HTERT RPE-1 (cell line): ENCODE results near the gene TNS1.
"Not testable (repeated sequence)": the region's sequence is repeated elsewhere in the genome, so short reads cannot be mapped to it uniquely, and the experiment has no call there.

Source experiments
- in situ Hi-C: fragments of 300-500 bp; cut with MboI; formaldehyde crosslinking; loops from 4 replicates; pipeline ENCODE4 v1.14.3; 2020; ENCODE audit warnings: low sequenced_read_pairs

TNS1 gene

GRCh38 chr2:218030409-218031195, 27.8 kb upstream of the TNS1 start:
- in situ Hi-C loops: no loop called here

DNA sequence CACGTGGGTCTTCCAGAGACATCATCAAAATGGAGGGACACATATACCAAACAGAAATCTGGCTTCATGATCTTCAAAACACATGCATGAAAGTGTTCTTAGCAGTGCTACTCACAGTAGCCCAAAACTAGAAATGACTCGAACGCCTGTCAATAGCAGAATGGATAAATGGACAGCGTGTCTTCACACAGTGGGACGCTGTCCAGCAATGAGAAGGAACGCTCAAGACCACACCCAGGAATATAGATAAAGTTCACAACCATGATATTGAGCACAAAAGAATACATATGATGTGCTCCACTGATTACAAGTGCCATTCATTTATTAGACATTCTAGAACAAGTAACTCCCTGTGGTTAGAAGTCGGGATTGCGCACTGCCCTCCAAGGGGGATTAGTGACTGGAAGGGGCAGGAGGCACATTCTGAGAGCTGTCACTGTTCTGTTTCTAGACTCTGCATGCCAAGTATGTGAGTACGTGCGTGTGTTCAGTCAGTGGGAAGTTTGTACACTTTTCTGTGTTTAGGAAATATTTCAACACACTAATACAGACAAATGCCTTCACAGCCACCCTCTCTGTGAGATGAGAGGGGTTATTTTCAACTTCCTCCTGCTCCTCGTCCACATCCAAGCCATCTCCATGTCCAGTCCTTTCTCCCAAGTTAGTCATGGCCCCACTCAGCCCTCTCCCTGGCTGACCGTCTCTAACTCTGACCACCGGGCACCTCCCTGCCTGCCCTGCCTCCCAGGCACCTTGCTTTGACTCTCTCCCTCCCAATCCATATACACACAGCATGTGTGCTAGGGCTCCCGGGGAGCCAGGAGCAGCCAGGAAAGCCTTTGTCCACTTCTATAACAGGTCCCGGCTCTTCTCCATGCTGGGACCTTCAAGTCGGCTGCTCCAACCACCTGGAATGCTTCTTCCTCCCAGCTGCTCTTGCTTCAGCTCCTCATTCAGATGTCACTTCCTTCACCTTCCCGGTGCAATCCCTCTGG, 26.9 kb upstream of the TNS1 start:
- in situ Hi-C loops: no loop called here

DNA sequence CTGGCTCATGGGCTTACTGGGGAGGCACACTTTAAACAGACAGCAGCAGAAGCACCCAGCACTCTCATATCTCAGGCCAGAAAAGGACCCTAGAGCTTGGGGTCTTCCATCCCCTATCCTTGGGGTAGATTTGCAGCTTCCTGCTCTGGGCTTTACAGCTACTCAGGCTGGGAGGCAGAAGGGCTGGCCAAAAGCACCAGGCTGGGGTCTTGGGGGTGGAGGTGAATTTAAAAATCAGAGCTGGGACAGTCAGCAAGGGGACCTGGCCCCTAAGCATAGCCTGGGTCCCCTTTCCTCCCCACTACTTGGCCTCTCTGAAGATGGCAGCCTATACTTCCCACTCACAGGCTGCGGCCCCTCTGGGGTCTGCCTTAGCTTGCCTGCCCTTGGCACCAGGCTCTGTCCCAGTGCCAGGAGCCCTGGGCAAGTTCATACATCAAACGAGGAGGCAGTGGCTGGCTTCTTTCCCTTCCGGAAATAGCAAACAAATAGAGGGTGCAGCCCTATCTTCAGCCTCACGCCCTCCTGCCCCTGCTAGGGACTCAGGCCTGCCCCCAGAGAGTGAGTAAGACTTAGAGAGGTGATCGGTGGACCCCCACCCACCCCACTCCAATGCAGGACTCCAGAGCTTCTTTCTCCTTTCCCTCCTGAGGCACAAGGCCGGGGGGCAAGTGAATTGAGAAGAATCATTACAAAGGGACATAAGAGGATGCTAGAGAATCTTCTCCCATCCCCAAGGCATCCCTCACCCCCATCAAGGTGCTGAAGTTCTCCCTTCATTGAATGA, 26.0 kb upstream of the TNS1 start:
- in situ Hi-C loops: no loop called here

- in situ Hi-C loops: no loop called here
These were observed 25.3 kb upstream of the TNS1 start for GRCh38 chr2:218028189-218028495.

GRCh38 chr2:218027426-218028188, 24.8 kb upstream of the TNS1 start:
- in situ Hi-C loops: no loop called here

- in situ Hi-C loops: no loop called here
These were observed 24.1 kb upstream of the TNS1 start for GRCh38 chr2:218026676-218027425.

DNA sequence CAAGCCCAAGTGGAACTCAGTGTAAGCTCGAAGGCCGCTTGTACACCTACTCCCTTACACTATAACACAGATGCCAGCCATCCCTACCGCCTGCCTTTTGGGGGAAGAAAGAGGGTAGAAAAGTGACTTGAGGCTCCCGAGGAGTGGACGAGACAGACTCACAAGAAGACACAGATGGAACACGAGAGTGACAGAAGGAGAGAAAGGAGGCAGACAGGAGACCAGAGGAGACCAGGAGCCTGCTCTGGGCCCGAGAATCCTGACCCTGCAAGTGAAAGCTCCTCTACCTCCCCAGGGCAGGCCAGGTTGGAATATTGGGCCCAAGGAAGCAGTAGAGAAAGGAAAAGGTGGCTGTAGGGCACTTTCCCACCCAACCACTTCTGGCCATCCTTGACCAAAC, 23.4 kb upstream of the TNS1 start:
- in situ Hi-C loops: no loop called here

DNA sequence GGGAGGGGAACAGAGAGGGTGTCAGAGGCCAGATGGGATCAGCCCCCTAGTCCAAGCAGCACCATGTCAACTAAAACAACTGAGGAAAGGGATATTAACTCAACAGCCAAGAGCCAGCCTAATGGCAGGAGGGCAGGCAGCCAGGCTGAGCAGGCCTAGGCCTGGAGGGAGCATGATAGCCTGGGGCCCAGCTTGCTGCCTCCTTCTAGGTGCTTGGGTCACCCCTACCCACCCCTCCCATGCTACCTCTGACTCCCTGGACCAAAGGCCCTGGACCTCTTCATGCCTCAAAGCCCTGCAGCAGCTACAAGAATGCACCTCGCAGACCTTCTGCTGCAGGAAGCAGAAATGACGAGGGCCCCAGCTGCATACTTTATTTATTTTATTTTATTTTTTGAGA, 22.1 kb upstream of the TNS1 start:
- in situ Hi-C loops: no loop called here

- in situ Hi-C loops: no loop called here
These were observed 21.5 kb upstream of the TNS1 start for GRCh38 chr2:218024336-218024735.

DNA sequence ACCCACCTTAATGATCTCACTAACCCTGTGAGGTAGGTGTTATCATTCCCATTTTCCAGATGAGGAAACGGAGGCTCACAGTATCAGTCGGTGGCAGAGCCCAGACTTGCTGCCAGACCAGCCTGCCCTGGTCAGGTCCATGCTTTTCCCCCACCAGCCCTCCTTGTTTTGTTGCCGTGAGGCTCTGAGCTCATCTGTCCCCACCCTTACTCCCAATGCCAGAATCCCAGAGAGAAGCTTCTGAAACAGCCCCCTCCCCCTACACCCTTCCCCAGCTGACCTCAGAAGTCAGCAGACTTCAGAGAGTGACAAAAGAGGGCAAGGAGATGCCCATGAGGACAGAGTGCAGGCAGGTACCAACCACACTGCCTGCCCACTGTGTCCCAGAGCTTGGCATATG, 20.8 kb upstream of the TNS1 start:
- in situ Hi-C loops: no loop called here

DNA sequence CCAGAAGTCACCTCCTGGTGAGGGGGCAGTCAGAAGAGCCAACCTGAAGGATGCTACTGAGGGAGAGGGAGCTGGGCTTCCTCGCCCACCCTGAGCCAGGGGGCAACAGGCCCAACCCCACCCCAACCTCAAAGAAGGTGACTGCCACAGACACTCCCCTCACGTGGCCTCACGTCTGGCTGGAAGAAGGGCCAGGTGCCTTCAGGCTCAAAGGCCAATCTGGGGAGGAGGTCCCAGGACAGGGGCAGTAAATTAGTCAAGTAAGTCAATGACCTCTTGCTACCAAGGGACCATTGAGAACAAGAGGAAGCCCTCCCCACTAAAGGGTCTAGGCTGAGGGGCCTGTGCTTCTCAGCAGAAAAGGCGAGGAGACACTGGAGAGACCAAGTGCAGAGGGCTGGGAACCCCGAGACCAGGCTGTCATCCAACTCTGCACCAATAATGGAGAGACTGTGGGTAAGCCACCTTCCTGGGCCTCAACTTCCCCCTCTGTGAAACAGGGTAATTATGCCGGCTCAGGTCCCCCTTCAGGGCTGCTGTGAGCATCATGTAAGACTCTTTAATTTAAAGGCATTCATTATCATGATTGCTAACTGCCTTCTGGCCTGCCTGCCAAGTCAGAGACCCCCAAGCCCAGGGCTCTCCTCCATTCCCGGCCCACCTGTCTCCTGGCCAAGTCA, 20.2 kb upstream of the TNS1 start:
- in situ Hi-C loops: no loop called here

GRCh38 chr2:218022131-218022850, 19.5 kb upstream of the TNS1 start:
- in situ Hi-C loops: no loop called here

GRCh38 chr2:218021536-218022071, 18.8 kb upstream of the TNS1 start:
- in situ Hi-C loops: no loop called here

DNA sequence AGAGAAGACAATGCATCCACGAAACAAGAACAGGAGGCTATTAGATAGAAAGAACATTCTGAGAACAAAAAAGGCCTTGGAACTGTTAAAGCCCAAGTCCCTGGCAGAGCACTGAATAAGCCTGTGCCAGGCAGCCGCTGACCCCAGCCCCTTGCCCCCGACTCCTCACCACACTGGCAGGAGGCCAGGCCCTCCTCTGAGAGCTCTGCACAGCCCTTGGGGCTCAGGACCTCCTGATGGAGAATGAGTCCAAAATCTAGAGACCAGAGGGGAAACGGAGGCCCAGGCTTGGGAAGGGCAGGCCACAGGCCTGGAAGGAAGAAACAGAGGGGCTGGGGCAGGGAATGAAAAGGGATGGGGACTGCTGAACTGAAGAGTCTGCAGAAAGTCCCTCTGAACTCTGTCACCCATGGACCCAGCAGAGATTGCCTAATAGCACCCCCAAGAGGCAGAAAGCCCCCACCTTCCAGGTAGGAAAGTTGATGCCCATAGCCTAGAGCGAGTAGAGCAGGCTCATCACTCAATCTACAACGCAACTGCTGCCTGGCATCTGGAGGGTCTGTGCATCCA, 18.3 kb upstream of the TNS1 start:
- in situ Hi-C loops: no loop called here

- in situ Hi-C loops: no loop called here
These were observed 17.5 kb upstream of the TNS1 start for GRCh38 chr2:218020281-218020680.

- in situ Hi-C loops: no loop called here
These were observed 16.7 kb upstream of the TNS1 start for GRCh38 chr2:218019411-218020060.

- in situ Hi-C loops: not testable (repeated sequence)
These were observed 16.0 kb upstream of the TNS1 start for GRCh38 chr2:218018842-218019125.
